HCT116 (cell line): Measurements from ENCODE around the gene TPST1.

Experiments used
- ATF3 ChIP-seq: IDR thresholded peaks from 2 replicates; pipeline ENCODE4 v1.6.1; 2012
- CBX3 ChIP-seq: IDR thresholded peaks from 2 replicates; pipeline ENCODE4 v1.6.1; 2012; ENCODE audit warnings: low read depth
- CEBPB ChIP-seq: IDR thresholded peaks from 2 replicates; pipeline ENCODE4 v1.6.1; 2012; ENCODE audit warnings: low read depth
- CTCF ChIP-seq, 3 experiments: fragments of 200-600 bp in 1 of 3; sonication (generic) in 1 of 3; IDR thresholded peaks in 2 of 3; conservative IDR thresholded peaks in 1 of 3; 2 replicates each; pipeline ENCODE4 v1.5.1; 2012 to 2017; ENCODE audit warnings: low read depth in 2 of 3, low read length in 2 of 3, antibody characterized with exemption in 1 of 3, borderline replicate concordance in 1 of 3, control low read depth in 1 of 3, mild to moderate bottlenecking in 1 of 3, mixed read lengths in 1 of 3, mixed run types in 1 of 3, moderate library complexity in 1 of 3; ENCODE audit not compliant: insufficient read depth in 1 of 3
- ELF1 ChIP-seq: IDR thresholded peaks from 2 replicates; pipeline ENCODE4 v1.6.1; 2012; ENCODE audit warnings: low read depth, borderline replicate concordance
- EZH2 ChIP-seq: fragments of 200-600 bp; sonication (generic); IDR thresholded peaks from 2 replicates; pipeline ENCODE4 v1.6.1; 2017; ENCODE audit warnings: antibody characterized with exemption, mixed run types
- EZH2phosphoT487 ChIP-seq: fragments of 200-600 bp; IDR thresholded peaks from 2 replicates; pipeline ENCODE4 v1.6.1; 2018; ENCODE audit warnings: antibody characterized with exemption, borderline replicate concordance
- MAX ChIP-seq: IDR thresholded peaks from 2 replicates; pipeline ENCODE4 v1.6.1; 2012
- POLR2A ChIP-seq: IDR thresholded peaks from 2 replicates; pipeline ENCODE4 v1.7.0; 2011; ENCODE audit warnings: borderline replicate concordance; ENCODE audit not compliant: insufficient read depth, insufficient read length; ENCODE audit errors: extremely low read depth
- POLR2AphosphoS5 ChIP-seq: IDR thresholded peaks from 2 replicates; pipeline ENCODE4 v1.6.1; 2011; ENCODE audit warnings: mild to moderate bottlenecking, low read depth, low read length, moderate library complexity
- SIN3A ChIP-seq: IDR thresholded peaks from 2 replicates; pipeline ENCODE4 v1.6.1; 2012; ENCODE audit warnings: low read depth
- ZNF274 ChIP-seq: fragments of 200-500 bp; sonication (Bioruptor generic); IDR thresholded peaks from 2 replicates; pipeline ENCODE4 v1.6.1; 2014; ENCODE audit warnings: mild to moderate bottlenecking, low read depth, low read length, inconsistent platforms

GRCh38 chr7:66183700-66184099, 21.4 kb upstream of the TPST1 start:
- TF ChIP-seq CTCF (IDR thresholded peaks at IDR 0.05 in 2 of 3, conservative IDR thresholded peaks at IDR 0.05 in 1 of 3; ENCODE audit: borderline replicate concordance in 1 of 3, insufficient read depth in 1 of 3, low read depth in 2 of 3, low read length in 2 of 3) (no peak), SIN3A (no peak), CBX3 (no peak), ZNF274 (no peak), EZH2 (no peak), POLR2AphosphoS5 (no peak), EZH2phosphoT487 (no peak), ATF3 (no peak), MAX (no peak), POLR2A (no peak), CEBPB (no peak), ELF1 (no peak)
